DOHH2 (cell line): ENCODE measurements around the gene KCNS1.
A peak's percentile ranks its signal among the peaks of the same experiment; 100 is the strongest.

Experiments used
- H3F3A ChIP-seq: fragments of 200-600 bp; sonication (generic), shearing (Covaris generic); 2 replicates; pipeline ENCODE4 v1.6.0; 2016; ENCODE audit warnings: antibody characterized with exemption, mild to moderate bottlenecking; ENCODE audit not compliant: control insufficient read depth, insufficient read depth
- H3K27ac ChIP-seq: fragments of 200-600 bp; sonication (generic); 2 replicates; pipeline ENCODE4 v1.5.1; 2014; ENCODE audit warnings: low read depth, mild to moderate bottlenecking, low read length, moderate library complexity
- H3K27me3 ChIP-seq: fragments of 200-600 bp; sonication (generic); 2 replicates; pipeline ENCODE4 v1.6.1; 2014; ENCODE audit warnings: mild to moderate bottlenecking, low read length, mixed read lengths; ENCODE audit not compliant: control insufficient read depth
- H3K36me3 ChIP-seq: fragments of 200-600 bp; sonication (generic); 2 replicates; pipeline ENCODE4 v1.6.1; 2014; ENCODE audit warnings: mild to moderate bottlenecking, low read length, moderate library complexity, mixed read lengths; ENCODE audit not compliant: control insufficient read depth
- H3K4me1 ChIP-seq: fragments of 200-600 bp; sonication (generic); 2 replicates; pipeline ENCODE4 v1.6.1; 2014; ENCODE audit warnings: mild to moderate bottlenecking, low read length, mixed read lengths; ENCODE audit not compliant: control insufficient read depth
- H3K4me2 ChIP-seq: fragments of 200-600 bp; sonication (generic); 2 replicates; pipeline ENCODE4 v1.6.0; 2014; ENCODE audit warnings: mild to moderate bottlenecking, low read length, moderate library complexity
- H3K4me3 ChIP-seq: fragments of 200-600 bp; sonication (generic); 2 replicates; pipeline ENCODE4 v1.5.1; 2014; ENCODE audit warnings: mild to moderate bottlenecking, low read length, mixed read lengths
- H3K79me2 ChIP-seq: fragments of 200-600 bp; sonication (generic); 2 replicates; pipeline ENCODE4 v1.6.1; 2014; ENCODE audit warnings: mild to moderate bottlenecking, low read length, mixed read lengths; ENCODE audit not compliant: control insufficient read depth
- H3K9me2 ChIP-seq: fragments of 200-600 bp; sonication (generic); replicated peaks from 2 replicates; pipeline ENCODE4 v1.6.1; 2014; ENCODE audit warnings: mild to moderate bottlenecking, low read length, mixed read lengths; ENCODE audit not compliant: control insufficient read depth
- H3K9me3 ChIP-seq: fragments of 200-600 bp; sonication (generic); 2 replicates; pipeline ENCODE4 v1.6.1; 2014; ENCODE audit warnings: antibody characterized with exemption, low read length, mixed read lengths; ENCODE audit not compliant: control insufficient read depth, insufficient read depth
- H4K20me1 ChIP-seq: fragments of 200-600 bp; sonication (generic); 2 replicates; pipeline ENCODE4 v1.6.0; 2014; ENCODE audit warnings: low read depth, mild to moderate bottlenecking, antibody characterized with exemption, low read length, moderate library complexity; ENCODE audit not compliant: control insufficient read depth, insufficient read depth
- EZH2phosphoT487 ChIP-seq: fragments of 200-600 bp; sonication (generic); IDR thresholded peaks from 2 replicates; pipeline ENCODE4 v1.6.1; 2017; ENCODE audit warnings: borderline replicate concordance, mild to moderate bottlenecking, antibody characterized with exemption, low read length, moderate library complexity, mixed read lengths
- TF ChIP-seq, protein P1 (sequence below): fragments of 200-600 bp; sonication (generic); IDR thresholded peaks from one replicate; pipeline ENCODE4 v1.5.1; 2014; ENCODE audit warnings: antibody characterized with exemption, mild to moderate bottlenecking, low read depth, low read length; ENCODE audit not compliant: poor library complexity, severe bottlenecking

Gene KCNS1

DNA sequence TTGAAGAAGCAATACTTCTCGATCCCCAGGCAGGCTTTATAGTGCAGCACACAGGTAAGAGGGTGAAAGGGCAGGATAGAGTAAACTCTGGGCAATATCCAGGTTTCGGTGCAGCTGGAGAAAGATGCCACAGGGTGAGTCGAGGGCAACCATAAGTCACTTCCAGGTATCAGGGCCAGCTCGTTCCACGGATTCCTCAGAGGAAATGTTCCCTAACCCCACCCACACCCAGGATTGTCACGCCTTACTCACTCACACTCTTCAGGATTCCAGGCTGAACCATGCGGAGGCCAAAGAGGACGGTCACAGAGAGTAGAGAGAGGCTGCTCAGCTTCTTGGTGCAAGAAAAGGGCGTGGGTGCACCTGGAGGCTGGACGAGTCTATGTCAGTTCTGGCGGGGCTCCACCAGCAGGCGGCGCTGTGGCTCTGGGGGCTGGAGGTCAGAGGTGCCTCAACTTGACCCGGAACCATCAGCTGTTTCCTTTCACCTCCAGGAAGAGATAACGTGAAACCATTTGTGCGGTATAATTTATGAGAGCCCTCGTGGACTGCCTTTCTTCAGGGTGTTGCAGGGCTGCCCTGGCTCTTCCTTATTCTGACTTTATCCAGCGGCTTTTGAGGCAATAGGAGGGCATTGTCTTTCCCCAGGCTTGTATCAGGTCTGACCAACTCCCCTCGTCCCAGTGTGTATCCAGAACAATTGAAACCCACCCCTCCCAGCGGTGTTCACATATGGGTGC is 37.8 kb upstream of the KCNS1 start:
- TF ChIP-seq, protein P1, sequence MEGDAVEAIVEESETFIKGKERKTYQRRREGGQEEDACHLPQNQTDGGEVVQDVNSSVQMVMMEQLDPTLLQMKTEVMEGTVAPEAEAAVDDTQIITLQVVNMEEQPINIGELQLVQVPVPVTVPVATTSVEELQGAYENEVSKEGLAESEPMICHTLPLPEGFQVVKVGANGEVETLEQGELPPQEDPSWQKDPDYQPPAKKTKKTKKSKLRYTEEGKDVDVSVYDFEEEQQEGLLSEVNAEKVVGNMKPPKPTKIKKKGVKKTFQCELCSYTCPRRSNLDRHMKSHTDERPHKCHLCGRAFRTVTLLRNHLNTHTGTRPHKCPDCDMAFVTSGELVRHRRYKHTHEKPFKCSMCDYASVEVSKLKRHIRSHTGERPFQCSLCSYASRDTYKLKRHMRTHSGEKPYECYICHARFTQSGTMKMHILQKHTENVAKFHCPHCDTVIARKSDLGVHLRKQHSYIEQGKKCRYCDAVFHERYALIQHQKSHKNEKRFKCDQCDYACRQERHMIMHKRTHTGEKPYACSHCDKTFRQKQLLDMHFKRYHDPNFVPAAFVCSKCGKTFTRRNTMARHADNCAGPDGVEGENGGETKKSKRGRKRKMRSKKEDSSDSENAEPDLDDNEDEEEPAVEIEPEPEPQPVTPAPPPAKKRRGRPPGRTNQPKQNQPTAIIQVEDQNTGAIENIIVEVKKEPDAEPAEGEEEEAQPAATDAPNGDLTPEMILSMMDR: peak; percentile 88
- TF ChIP-seq EZH2phosphoT487: no peak
- Histone ChIP-seq H3K79me2 (no peaks in the 10 kb centered on the region), H3K9me3 (no peaks in the 10 kb centered on the region), H3K4me2 (peak overlapping the region; percentile 18; the same call in 1 of the 2 replicates), H3K4me1 (no peaks in the 10 kb centered on the region; the same call in 1 of the 2 replicates), H4K20me1 (no peaks in the 10 kb centered on the region), H3K36me3 (no peaks in the 10 kb centered on the region), H3K27ac (no peak overlapping the region), H3K4me3 (no peak overlapping the region), H3F3A (no peaks in the 10 kb centered on the region), H3K27me3 (peaks cover 4% of the 10 kb centered on the region; the same call in 1 of the 2 replicates), H3K9me2 (no peaks in the 10 kb centered on the region)

DNA sequence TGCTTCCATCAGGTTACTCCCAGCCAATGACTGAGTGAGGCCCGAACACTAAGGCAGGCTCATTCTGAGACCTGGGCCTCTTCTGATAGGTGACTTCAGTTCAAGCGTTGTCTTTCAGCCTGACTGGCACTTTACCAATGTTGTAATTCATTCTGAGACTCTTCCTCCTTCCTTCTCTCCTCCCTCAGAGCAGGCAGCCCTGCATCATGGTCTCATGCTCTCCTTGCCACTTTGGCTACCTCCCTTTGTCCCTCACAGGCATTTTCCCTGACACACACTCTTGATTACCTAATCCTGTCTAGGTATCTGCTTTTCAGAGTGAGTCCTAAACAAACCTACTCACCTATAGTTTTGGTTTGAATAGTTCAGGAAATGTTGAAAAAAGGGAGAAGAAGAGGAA is 36.0 kb upstream of the KCNS1 start:
- Histone ChIP-seq H3K27me3 (peaks cover 10% of the 10 kb centered on the region), H3F3A (no peaks in the 10 kb centered on the region), H3K9me3 (no peaks in the 10 kb centered on the region), H3K36me3 (no peaks in the 10 kb centered on the region), H3K9me2 (no peaks in the 10 kb centered on the region), H4K20me1 (no peaks in the 10 kb centered on the region), H3K27ac (no peak overlapping the region), H3K4me2 (no peak overlapping the region), H3K79me2 (no peaks in the 10 kb centered on the region), H3K4me3 (no peak overlapping the region), H3K4me1 (no peaks in the 10 kb centered on the region; the same call in 1 of the 2 replicates)
- TF ChIP-seq EZH2phosphoT487: no peak
- TF ChIP-seq, protein P1: no peak

DNA sequence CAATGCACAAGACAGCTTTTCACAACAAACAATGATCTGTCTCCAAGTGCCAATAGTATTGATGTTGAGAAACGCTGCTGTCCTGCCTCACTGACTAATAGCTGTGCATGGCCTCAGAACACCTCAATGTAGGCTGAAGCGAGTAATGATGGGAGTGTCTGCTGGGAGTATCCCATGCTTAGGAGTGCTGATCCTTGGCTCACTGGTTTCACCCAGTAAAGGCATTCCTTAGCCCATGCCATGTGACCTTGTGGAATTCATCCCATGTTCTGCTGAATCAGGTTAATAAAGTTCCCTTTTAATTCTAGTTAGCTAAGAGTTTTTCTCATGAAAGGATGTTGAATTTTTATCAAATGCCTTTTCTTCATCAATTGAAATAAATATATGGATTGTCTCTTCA is 27.2 kb upstream of the KCNS1 start:
- no peak overlapping the region for H3K27ac ChIP-seq
- no peak overlapping the region for H3K4me2 ChIP-seq
- no peaks in the 10 kb centered on the region for H3K9me3 ChIP-seq
- no peaks in the 10 kb centered on the region for H3K79me2 ChIP-seq
- no peaks in the 10 kb centered on the region for H4K20me1 ChIP-seq
- peaks cover 22% of the 10 kb centered on the region for H3K27me3 ChIP-seq
- no peaks in the 10 kb centered on the region for H3K9me2 ChIP-seq
- no peak for TF ChIP-seq EZH2phosphoT487
- TF ChIP-seq, protein P1: no peak
- no peaks in the 10 kb centered on the region for H3K36me3 ChIP-seq
- H3K4me3 ChIP-seq: no peak overlapping the region
- no peaks in the 10 kb centered on the region for H3F3A ChIP-seq
- no peaks in the 10 kb centered on the region for H3K4me1 ChIP-seq
